Keratinocyte (primary cell): ENCODE measurements around the gene NDUFA12. TPM values are rescaled to one million over a fixed set of nuclear protein-coding genes. Genes with fewer than 3 reads are reported as not detected.

Source experiments
- DNase-seq: peaks from one replicate; pipeline ENCODE4 v3.0.0-alpha.2; 2011; ENCODE audit warnings: low read depth, missing footprints, low spot score
- FAIRE-seq: peaks from 2 replicates; lab custom pipeline; 2011; peaks lifted over from hg19 to GRCh38; lab: Jason Lieb, UNC
- H2AFZ ChIP-seq: 2 replicates; pipeline ENCODE4 v1.6.0; 2012; ENCODE audit warnings: low read length, control low read depth, inconsistent platforms; ENCODE audit not compliant: control insufficient read depth
- H3K27ac ChIP-seq: 2 replicates; pipeline ENCODE4 v1.5.1; 2011; ENCODE audit warnings: low read length; ENCODE audit not compliant: control insufficient read depth, insufficient read depth
- H3K27me3 ChIP-seq: 3 replicates; pipeline ENCODE4 v1.6.0; 2011; ENCODE audit warnings: low read length; ENCODE audit not compliant: control insufficient read depth, insufficient read depth; ENCODE audit errors: extremely low read depth
- H3K36me3 ChIP-seq, 2 experiments: 2 replicates in 1 of 2; 3 replicates in 1 of 2; pipeline ENCODE4 v1.5.1; 2011; ENCODE audit warnings: low read length in 2 of 2, mild to moderate bottlenecking in 1 of 2; ENCODE audit not compliant: control insufficient read depth in 2 of 2, insufficient read depth in 2 of 2; ENCODE audit errors: extremely low read depth in 1 of 2
- H3K4me1 ChIP-seq: 3 replicates; pipeline ENCODE4 v1.5.1; 2011; ENCODE audit warnings: low read length; ENCODE audit not compliant: control insufficient read depth, insufficient read depth; ENCODE audit errors: extremely low read depth
- H3K4me2 ChIP-seq: 3 replicates; pipeline ENCODE4 v1.6.0; 2011; ENCODE audit warnings: low read depth, low read length; ENCODE audit not compliant: control insufficient read depth, insufficient read depth; ENCODE audit errors: extremely low read depth
- H3K4me3 ChIP-seq, 3 experiments: fragments of 200-600 bp in 1 of 3; sonication (generic) in 1 of 3; 2 replicates in 2 of 3; 3 replicates in 1 of 3; pipeline ENCODE4 v1.5.1; 2011 to 2016; ENCODE audit warnings: low read length in 3 of 3, mild to moderate bottlenecking in 3 of 3, control low read depth in 2 of 3, inconsistent platforms in 1 of 3, low read depth in 1 of 3, mixed read lengths in 1 of 3, mixed run types in 1 of 3, moderate library complexity in 1 of 3; ENCODE audit not compliant: control insufficient read depth in 2 of 3, insufficient read depth in 2 of 3; ENCODE audit errors: extremely low read depth in 1 of 3
- H3K79me2 ChIP-seq: 2 replicates; pipeline ENCODE4 v1.6.0; 2012; ENCODE audit warnings: low read length; ENCODE audit not compliant: control insufficient read depth, insufficient read depth
- H3K9ac ChIP-seq: 3 replicates; pipeline ENCODE4 v1.6.0; 2011; ENCODE audit warnings: low read length; ENCODE audit not compliant: control insufficient read depth, insufficient read depth; ENCODE audit errors: extremely low read depth
- H3K9me1 ChIP-seq: 3 replicates; pipeline ENCODE4 v1.6.0; 2011; ENCODE audit warnings: low read length; ENCODE audit not compliant: control insufficient read depth, insufficient read depth; ENCODE audit errors: extremely low read depth
- H3K9me3 ChIP-seq: 2 replicates; pipeline ENCODE4 v1.5.1; 2012; ENCODE audit warnings: low read depth, low read length; ENCODE audit not compliant: control insufficient read depth
- H4K20me1 ChIP-seq: 3 replicates; pipeline ENCODE4 v1.6.0; 2011; ENCODE audit warnings: low read length; ENCODE audit not compliant: control insufficient read depth, insufficient read depth; ENCODE audit errors: extremely low read depth
- CTCF ChIP-seq, 3 experiments: IDR thresholded peaks in 1 of 3; conservative IDR thresholded peaks in 1 of 3; optimal IDR thresholded peaks in 1 of 3; 2 replicates in 2 of 3; 3 replicates in 1 of 3; pipeline versions ENCODE3 to v1.5.1; 2011; ENCODE audit warnings: low read length in 3 of 3, mild to moderate bottlenecking in 3 of 3, moderate library complexity in 2 of 3, control low read depth in 1 of 3, inconsistent platforms in 1 of 3; ENCODE audit not compliant: insufficient read depth in 2 of 3; ENCODE audit errors: extremely low read depth in 1 of 3
- EZH2 ChIP-seq: IDR thresholded peaks from one replicate; pipeline ENCODE4 v1.6.1; 2012; ENCODE audit warnings: inconsistent platforms, mild to moderate bottlenecking, low read length, moderate library complexity
- dilution Hi-C: fragments of 300-500 bp; cut with MboI; formaldehyde crosslinking; loops from one replicate; pipeline ENCODE4 v1.7.0; 2020; ENCODE audit warnings: low sequenced_read_pairs; ENCODE audit not compliant: extremely low pct_ligation_motif_present
- polyA plus RNA-seq, 5 experiments: library from polyadenylated mRNA; depleted of rRNA in 3 of 5; stranded (reverse) in 3 of 5; stranded (forward) in 1 of 5; unstranded in 1 of 5; fragments of >200 nt; gene quantifications; 1 replicate in 1 of 5; 2 replicates in 3 of 5; 3 replicates in 1 of 5; pipeline versions ENCODE4 v1.2.1 to v1.2.3, GENCODE V29; 2011 to 2012; ENCODE audit warnings: missing spikeins in 2 of 5, low read depth in 1 of 5, low replicate concordance in 1 of 5

NDUFA12 gene
- polyA plus RNA-seq, 1 donor (not counting 4 experiments of a cell fraction or from before 2014, with no cell fraction given) = 215 TPM

DNA sequence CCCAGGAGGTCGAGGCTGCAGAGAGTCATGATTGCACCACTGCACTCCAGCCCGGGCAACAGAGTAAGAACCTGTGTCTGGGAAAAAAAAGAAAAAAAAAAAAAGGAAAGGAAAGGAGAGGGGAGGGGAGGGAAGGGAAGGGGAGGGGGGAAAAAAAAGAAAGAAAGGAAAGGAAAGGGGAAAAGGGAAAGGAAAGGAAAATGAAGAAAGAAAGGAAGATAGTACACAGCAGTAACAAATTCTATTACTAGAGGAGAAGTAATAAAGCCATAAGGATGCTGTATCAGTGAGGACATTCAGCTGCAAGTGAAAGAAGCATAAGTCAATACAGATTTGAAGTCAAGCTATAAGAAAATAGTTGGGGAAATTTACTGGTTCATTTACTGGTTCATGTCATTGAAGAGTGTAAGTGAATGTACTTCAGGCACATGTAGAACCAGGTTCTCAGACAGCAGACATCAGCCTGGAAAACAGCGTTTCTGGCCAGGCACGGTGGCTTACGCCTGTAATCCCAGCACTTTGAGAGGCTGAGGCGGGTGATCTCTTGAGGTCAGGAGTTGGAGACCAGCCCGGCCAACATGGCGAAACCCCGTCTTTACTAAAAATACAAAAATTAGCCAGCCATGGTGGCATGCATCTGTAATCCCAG, 37.4 kb downstream of the NDUFA12 start:
- no peaks in the 10 kb centered on the region for H3K9me1 ChIP-seq
- no peaks in the 10 kb centered on the region for H3K79me2 ChIP-seq
- no peaks in the 10 kb centered on the region for H3K36me3 ChIP-seq
- no peak overlapping the region for H2AFZ ChIP-seq
- no peaks in the 10 kb centered on the region for H4K20me1 ChIP-seq
- no peak overlapping the region for H3K4me2 ChIP-seq
- dilution Hi-C loops = no loop called here
- H3K9ac ChIP-seq = no peak overlapping the region
- H3K4me3 ChIP-seq = no peak overlapping the region
- H3K9me3 ChIP-seq = no peaks in the 10 kb centered on the region
- H3K27ac ChIP-seq = no peak overlapping the region
- no peak for FAIRE-seq
- no peak for DNase-seq
- H3K27me3 ChIP-seq = no peaks in the 10 kb centered on the region
- H3K4me1 ChIP-seq = no peaks in the 10 kb centered on the region
- TF ChIP-seq EZH2 (no peak), CTCF (optimal IDR thresholded peaks at IDR 0.05 in 1 of 3, IDR thresholded peaks at IDR 0.05 in 1 of 3, conservative IDR thresholded peaks at IDR 0.05 in 1 of 3; ENCODE audit: extremely low read depth in 1 of 3, insufficient read depth in 2 of 3, low read length in 3 of 3) (no peak)

GRCh38 chr12:94963649-94964048, 39.8 kb downstream of the NDUFA12 start:
- H3K4me1 ChIP-seq = no peaks in the 10 kb centered on the region
- H3K9ac ChIP-seq = no peak overlapping the region
- H3K27me3 ChIP-seq = no peaks in the 10 kb centered on the region
- no peaks in the 10 kb centered on the region for H3K79me2 ChIP-seq
- H3K4me2 ChIP-seq = no peak overlapping the region
- FAIRE-seq (no peak), DNase-seq (no peak)
- no peaks in the 10 kb centered on the region for H3K36me3 ChIP-seq
- no peak for TF ChIP-seq CTCF (optimal IDR thresholded peaks at IDR 0.05 in 1 of 3, IDR thresholded peaks at IDR 0.05 in 1 of 3, conservative IDR thresholded peaks at IDR 0.05 in 1 of 3; ENCODE audit: extremely low read depth in 1 of 3, insufficient read depth in 2 of 3, low read length in 3 of 3)
- no peak for TF ChIP-seq EZH2
- no peaks in the 10 kb centered on the region for H3K9me3 ChIP-seq
- no peak overlapping the region for H2AFZ ChIP-seq
- no peaks in the 10 kb centered on the region for H3K9me1 ChIP-seq
- H3K27ac ChIP-seq = no peak overlapping the region
- no peak overlapping the region for H3K4me3 ChIP-seq
- dilution Hi-C loops = no loop called here
- H4K20me1 ChIP-seq = no peaks in the 10 kb centered on the region
